NCI-H1092 (cell line): ENCODE measurements around the gene SBSN.
A peak's percentile ranks its signal among the peaks of the same experiment; 100 is the strongest.

Source experiments
- DNase-seq: peaks from one replicate; lab custom pipeline; 2025; lab: John Stamatoyannopoulos, UW

Gene SBSN

GRCh38 chr19:35528218-35529038 lies at the start of gene SBSN:
TSS of gene SBSN (minus strand) at chr19:35528311. CDS start at chr19:35528281, 30 bp downstream.
- DNase-seq = no peak

- no peak for DNase-seq
Observed at GRCh38 chr19:35571406-35571965, 43.4 kb upstream of the SBSN start.

DNA sequence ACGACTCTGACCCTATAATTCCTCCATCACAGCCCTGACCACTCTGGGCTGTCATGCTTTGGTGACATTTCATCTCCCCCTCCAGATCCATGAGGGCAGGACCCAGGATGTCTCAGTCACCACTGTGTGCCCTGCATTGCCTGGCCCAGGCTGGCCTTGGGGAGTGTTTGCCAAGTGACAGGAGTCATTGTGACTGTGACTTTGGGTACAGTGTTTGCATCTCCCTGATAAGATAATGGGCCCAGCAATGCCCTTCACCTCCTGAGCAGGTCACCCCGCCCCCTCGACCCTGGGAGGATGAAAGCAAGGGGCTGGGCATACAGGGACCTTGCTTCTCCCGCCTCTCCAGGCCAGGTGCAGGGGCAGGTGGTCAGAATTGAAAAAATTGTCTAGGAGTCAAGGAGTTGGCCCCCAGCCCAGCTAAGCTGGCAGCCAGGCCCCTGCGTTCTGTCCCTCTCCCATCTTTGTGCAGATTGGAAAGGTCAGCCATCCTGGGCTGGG lies 41.2 kb upstream of the SBSN start:
- DNase-seq = no peak

GRCh38 chr19:35566738-35567137 lies 38.6 kb upstream of the SBSN start:
- no peak for DNase-seq

- no peak for DNase-seq
Observed at GRCh38 chr19:35565016-35565856, 37.1 kb upstream of the SBSN start.

DNA sequence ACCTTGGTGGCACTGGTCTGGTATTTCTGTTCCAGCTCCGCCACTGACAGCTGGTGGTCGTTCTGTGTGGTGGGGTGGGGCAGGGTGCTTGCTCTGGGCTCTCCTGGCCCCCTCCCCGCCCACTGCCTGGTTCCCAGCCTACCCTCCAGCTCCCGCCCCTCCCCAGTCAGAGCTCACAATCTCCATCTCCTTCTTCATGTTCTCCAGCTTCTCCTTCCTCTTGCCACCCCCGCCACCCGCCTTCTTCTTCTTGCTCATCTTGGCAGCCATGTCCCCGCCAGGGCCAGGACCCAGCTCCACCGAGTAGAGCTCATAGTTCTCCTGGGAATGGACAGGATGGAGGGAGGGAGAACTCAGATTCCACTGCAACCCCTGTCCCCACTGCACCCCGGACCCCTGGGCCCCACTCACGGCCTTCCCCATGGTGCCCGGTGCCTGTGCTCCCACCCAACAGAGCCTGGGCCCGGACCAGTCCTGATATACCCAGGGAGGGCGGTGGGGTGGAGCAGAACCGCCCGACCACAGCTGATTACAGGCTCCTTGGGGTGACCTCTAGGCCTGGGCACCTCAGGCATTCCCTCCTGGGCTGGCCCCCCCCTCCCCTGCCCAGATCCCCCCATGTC lies 35.2 kb upstream of the SBSN start, which contains the start of gene ATP4A:
Gene ATP4A, minus strand, starts transcription at position 452 of the 623 bp plus-strand sequence. Its CDS starts 29 bp downstream, at position 423.
- no peak for DNase-seq

- DNase-seq = no peak
Observed at GRCh38 chr19:35562776-35563175, 34.7 kb upstream of the SBSN start.

DNA sequence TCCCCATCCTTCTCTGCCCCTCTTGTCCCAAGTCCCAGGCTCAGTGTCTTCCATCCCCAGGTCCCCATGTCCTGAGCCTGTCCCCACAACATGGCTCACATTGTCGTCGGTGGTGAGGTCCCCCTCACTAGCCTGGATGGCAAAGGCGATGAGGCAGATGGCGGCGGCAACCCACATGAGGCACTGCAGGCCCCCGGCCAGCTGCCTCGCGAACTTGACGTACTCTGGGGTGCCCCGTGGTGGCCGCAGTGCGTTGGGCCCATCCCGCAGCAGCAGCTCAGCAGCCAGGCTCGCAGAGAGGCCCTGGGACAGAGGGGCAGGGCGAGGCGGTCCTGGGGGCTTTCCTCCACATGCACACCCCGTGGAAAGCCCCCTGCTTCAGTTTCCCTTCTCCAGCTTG lies 34.2 kb upstream of the SBSN start:
- no peak for DNase-seq

GRCh38 chr19:35561436-35561835 lies 33.3 kb upstream of the SBSN start:
- no peak for DNase-seq

- DNase-seq = no peak
Observed at GRCh38 chr19:35560677-35561076, 32.6 kb upstream of the SBSN start.

GRCh38 chr19:35560271-35560670 lies 32.2 kb upstream of the SBSN start:
- DNase-seq = no peak

DNA sequence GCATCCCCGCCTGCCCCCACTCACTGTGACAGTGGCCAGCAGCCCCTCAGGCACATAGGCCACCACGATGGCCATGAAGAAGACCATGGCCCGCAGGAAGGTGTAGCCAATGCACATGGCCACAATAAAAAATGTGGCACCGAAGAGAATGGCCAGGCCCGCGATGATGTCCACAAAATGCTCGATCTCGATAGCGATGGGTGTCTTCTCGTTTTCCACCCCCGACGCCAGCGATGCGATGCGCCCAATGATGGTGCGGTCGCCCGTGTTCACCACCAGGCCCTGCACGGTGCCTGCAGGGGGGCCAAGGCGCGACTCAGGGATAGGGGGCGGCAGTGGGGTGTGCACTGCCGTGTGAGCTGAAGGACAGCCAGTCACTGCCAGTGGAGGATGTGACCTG lies 31.7 kb upstream of the SBSN start:
- DNase-seq = no peak

- no peak for DNase-seq
Observed at GRCh38 chr19:35559281-35559659, 31.2 kb upstream of the SBSN start.

GRCh38 chr19:35558400-35559280 lies 30.5 kb upstream of the SBSN start:
- no peak for DNase-seq

DNA sequence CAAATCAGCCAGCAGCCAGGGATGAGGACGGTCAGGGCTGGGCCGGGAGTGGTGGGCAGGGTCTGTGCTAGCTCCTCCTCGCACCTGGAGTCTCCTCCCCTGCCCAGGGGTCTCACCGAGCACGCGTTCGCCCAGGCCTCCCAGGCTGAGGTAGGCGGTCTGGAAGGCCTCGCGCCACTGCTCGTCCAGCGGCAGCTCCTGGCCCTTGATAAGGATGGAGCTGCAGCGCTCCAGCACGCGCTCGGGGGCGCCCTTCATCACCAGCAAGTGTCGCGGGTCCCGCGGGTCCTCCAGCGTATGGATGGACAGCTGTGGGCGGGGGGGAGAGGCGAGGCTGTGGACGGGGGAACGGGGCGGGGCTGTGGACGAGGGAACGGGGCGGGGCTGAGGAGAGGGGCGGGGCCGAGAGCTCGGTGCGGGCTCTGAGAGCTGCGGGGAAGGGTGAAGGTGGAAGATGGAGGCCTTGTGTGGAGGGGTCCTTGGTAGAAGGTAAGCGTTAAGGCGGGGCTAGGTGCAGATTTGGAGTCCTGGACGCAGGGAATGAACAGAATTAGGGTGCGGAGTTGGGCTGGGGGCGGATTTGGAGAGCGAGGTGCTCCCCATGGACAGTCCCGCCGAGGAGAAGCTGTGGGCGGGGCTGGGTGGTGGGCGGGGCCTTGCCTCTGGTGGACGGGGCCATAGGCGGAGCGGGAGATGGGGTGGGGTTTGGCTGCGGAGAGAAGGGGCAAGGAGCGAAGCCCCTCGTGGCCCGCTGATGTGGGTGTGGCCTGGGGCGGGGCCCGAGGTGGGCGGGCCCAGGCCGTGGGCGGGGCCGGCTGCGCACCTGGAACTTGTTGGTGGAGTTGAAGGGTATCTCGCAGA lies 29.7 kb upstream of the SBSN start:
- DNase-seq = peak; percentile 39

- DNase-seq = no peak
Observed at GRCh38 chr19:35556846-35557538, 28.9 kb upstream of the SBSN start.

GRCh38 chr19:35556025-35556590 lies 28.0 kb upstream of the SBSN start:
- no peak for DNase-seq

DNA sequence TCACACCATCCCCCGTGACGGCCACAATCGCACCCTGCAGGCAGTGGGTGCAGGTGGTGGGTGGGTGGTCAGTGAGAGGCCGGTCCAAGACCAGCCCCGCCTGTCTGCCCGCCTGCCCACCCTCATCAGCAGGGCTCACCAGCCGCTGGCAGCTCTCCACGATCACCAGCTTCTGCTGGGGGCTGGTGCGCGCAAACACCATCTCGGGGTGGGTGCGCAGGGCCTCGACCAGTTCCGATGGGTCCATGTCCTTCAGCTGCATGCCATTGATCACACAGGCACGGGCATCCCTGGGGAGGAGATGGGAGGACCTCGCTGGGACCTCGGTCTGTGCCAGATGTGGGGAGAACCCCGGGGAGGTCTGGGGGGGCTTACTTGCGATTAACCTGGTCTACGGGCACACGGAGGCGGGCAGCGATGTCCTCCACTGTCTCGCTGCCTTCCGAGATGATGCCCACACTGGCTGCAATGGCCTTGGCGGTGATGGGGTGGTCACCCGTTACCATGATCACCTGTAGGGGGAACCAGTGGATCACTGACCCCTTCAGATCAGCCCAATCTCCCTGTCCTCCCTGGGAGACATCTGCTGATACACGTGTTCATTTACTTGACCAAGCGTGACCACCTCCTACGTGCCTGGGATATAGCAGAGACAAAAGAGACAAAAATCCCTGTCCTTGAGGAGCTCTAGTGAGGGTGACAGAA lies 27.3 kb upstream of the SBSN start:
- no peak for DNase-seq
